ENCODE measurements around the gene DOCK3.
A peak's percentile ranks its signal among the peaks of the same experiment; 100 is the strongest.

DOCK3 gene

GRCh38 chr3:51391566-51392354, 717.0 kb downstream of the DOCK3 start:
- peak; percentile 19 for DNase-seq

GRCh38 chr3:51392355-51393133, 717.8 kb downstream of the DOCK3 start:
- no peak for DNase-seq

GRCh38 chr3:51393134-51393495, 718.4 kb downstream of the DOCK3 start:
- DNase-seq = no peak

DNA sequence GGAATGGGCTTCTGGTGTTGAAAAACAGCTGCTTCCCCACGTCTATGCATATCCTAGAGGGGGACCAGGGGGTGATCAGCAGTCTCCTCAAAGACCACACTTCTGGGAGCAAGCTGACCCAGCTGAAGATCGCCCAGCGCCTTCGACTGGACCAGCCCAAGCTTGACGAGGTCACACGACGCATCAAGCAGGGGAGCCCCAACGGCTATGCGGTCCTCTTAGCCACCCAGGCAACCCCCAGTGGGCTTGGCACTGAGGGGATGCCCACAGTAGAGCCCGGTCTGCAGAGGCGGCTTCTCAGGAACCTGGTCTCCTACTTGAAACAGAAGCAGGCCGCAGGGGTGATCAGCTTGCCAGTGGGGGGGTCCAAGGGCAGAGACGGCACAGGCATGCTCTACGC, 718.8 kb downstream of the DOCK3 start:
- DNase-seq = no peak

- DNase-seq = no peak
Measured at GRCh38 chr3:51394541-51394940, 719.8 kb downstream of the DOCK3 start.

GRCh38 chr3:51395493-51396213, 720.9 kb downstream of the DOCK3 start:
- no peak for DNase-seq

GRCh38 chr3:51396401-51396800, 721.7 kb downstream of the DOCK3 start:
- DNase-seq = no peak

- no peak for DNase-seq
Measured at GRCh38 chr3:51397392-51397791, 722.7 kb downstream of the DOCK3 start.

DNA sequence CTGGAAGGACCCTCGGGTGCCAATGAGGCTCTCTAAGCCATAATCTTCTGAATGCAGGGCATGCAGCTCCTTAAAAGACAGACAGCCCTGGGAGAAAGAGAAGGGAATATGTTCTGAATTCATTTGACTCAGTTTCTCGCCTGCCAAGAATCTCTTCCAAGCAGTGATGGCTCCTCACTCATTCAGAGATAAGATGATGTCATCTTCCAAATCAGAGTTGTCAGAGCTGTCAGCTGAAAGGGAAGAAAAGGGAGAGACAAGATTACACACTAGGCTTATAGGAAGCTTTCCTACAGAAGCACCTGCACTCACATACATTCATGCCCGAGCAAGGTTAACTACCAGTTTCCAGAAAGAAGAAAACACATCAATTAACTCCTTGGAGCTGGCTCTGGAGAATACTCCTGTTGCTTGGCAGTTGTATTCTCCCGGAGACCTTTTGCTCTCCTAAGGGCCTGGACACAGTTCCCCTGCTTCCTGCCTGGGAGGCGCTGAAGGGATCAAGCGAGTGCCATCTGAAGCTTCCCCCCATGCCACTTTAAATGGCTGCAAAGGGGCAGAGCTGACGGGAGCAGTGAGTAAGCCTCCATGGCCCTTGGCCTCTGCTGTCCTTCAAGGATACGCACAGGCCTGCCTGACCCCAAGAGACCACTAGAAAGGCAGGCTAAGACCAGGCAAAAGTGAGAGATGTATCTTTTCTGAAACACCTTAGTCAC, 724.0 kb downstream of the DOCK3 start:
- DNase-seq = no peak

DNA sequence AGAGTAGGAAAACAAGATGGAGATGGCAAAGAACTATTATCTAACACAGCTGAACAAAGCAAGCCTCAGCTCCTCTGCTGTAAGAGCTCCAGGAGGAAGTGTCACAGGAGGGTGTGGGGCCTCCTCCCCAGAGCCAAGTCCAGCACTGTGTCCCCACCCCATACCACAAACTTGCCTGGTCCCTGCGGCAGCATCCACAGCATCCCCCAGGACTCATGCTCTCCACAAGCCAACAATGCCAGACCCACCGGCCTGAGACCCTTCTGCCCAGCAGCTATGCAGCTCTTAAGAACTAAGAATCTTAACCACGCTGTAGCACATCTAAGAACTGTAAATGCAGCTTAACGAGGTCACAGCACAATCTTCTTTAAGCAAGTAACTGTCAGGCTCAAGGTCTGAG, 725.4 kb downstream of the DOCK3 start:
- DNase-seq = no peak

DNA sequence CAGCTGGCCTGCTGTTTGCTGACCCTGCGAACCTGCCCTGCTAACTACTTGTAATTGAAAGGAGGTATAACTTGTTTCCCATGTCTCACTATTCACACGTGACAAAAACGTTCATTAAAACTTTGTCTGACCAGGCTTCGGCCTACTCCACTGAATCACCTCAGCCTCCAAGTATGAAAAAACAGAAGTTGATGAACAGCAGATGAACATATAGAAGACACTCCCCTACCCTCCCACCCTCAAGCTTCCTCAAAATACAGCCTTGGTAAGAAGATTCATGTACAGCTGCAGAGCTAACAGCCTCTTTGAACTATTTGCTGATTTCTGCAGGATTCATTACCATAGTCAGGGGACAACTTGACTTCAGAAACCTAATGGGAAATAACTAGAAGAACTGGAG, 727.0 kb downstream of the DOCK3 start:
- DNase-seq = no peak

DNA sequence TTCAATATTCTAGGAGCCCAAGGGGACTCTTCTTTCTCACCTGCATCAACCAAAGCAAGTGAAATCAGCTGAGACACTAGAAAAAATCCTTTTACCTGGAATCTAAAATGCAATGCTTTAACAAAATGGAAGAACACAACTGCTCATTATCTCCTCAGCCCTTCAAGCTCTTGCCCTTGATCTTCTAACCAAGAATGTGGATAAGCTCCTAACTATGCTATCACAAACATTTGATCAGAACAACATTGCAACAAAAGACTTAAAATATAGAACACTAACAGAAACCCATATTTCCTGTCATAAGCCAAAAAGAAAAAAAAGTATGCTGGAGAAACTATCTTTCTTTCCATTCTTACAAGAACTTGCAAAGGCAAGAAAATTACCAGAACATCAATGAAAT, 728.9 kb downstream of the DOCK3 start:
- DNase-seq = no peak

DNA sequence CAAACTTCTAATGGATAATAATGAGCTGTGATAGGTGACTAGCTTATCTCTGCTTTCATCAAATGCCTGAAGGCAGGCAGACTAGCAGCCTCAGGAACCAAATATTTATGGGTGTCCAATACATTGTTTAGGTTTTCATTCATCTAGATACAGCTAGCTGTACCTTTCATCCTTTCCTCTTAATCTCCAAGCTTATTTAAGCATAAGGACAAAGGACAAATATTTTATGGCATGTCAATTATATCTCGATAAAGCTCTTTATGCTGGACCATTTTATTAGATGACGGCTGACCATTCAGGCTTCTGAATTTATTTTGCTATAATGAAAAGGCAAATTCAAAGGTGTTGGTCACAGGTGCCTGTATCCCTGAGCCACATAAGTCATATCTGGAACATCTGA, 733.3 kb downstream of the DOCK3 start:
- DNase-seq = no peak

- no peak for DNase-seq
Measured at GRCh38 chr3:51408813-51409212, 734.1 kb downstream of the DOCK3 start.

- DNase-seq = no peak
Measured at GRCh38 chr3:51422211-51422610, 747.5 kb downstream of the DOCK3 start.

DNA sequence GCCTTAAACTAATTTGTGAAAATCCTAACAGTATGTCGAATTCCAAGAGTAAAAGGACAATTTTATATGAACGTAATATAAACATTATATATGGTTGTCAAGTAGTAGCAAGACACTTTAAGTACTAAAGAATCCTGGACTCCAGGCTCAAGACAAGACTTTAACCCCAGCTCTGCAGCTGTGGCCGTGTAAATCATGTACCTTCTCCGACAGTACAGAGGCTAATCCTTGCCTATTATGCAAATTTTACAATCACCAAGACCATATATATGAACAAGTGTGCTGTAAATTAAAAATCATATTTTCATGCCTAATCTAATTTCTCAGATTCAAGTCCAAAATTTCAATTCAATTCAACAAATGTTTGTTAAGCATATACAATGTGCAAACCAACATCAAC, 752.2 kb downstream of the DOCK3 start:
- DNase-seq = no peak

GRCh38 chr3:51429138-51429537, 754.4 kb downstream of the DOCK3 start:
- no peak for DNase-seq

Data from hematopoietic multipotent progenitor cell treated with erythropoietin and hydrocortisone succinate and interleukin-3 and kit ligand, for 8 days (in vitro differentiated cells).